Transverse colon (tissue), 4 donors: Measurements from ENCODE around the gene LMO7. TPM values are rescaled to one million over a fixed set of nuclear protein-coding genes. Genes with fewer than 3 reads are reported as not detected.

Source experiments
- DNase-seq: peaks from one replicate; pipeline ENCODE4 v3.0.0-alpha.2; 2019
- H3K27ac ChIP-seq, 4 donors: fragments of 200-600 bp; sonication (generic); 2 replicates each; pipeline ENCODE4 v1.5.1; 2016 to 2018; ENCODE audit warnings: inconsistent platforms in 4 of 4
- H3K27me3 ChIP-seq: fragments of 200-600 bp; sonication (generic); 2 replicates; pipeline ENCODE4 v1.5.1; 2017; ENCODE audit warnings: inconsistent platforms
- H3K36me3 ChIP-seq, 4 donors: fragments of 200-600 bp; sonication (generic); 2 replicates each; pipeline ENCODE4 v1.5.1; 2017 to 2019; ENCODE audit warnings: inconsistent platforms in 4 of 4
- H3K4me1 ChIP-seq, 4 donors: fragments of 200-600 bp; sonication (generic); 2 replicates each; pipeline ENCODE4 v1.5.1; 2017 to 2020; ENCODE audit warnings: inconsistent platforms in 4 of 4
- H3K4me3 ChIP-seq, 4 donors: fragments of 200-600 bp; sonication (generic); 1 replicate in 1 of 4; 2 replicates in 3 of 4; pipeline versions ENCODE4 v1.5.1 to v1.6.1; 2017 to 2019; ENCODE audit warnings: inconsistent platforms in 4 of 4
- H3K9me3 ChIP-seq, 2 donors: fragments of 200-600 bp; sonication (generic); 2 replicates each; pipeline ENCODE4 v1.5.1; 2017 to 2019; ENCODE audit warnings: inconsistent platforms in 2 of 2
- EP300 ChIP-seq: sonication (generic); formaldehyde crosslinking; IDR thresholded peaks from one replicate; pipeline ENCODE4 v1.6.1; 2017; ENCODE audit warnings: antibody characterized with exemption, low read depth
- POLR2A ChIP-seq: fragments of 450-650 bp; IDR thresholded peaks from one replicate; pipeline ENCODE4 v1.6.1; 2016; ENCODE audit warnings: antibody characterized with exemption, mild to moderate bottlenecking, moderate library complexity
- POLR2AphosphoS5 ChIP-seq, 3 donors: sonication (generic); formaldehyde crosslinking; IDR thresholded peaks; one replicate each; pipeline ENCODE4 v1.6.1; 2016; ENCODE audit warnings: antibody characterized with exemption in 3 of 3
- WGBS, 2 donors: methylation state at CpG; one replicate each; pipeline ENCODE4 v1.1.5; 2018; ENCODE audit warnings: low coverage in 1 of 2; 5-methylcytosine and 5-hydroxymethylcytosine counted together
- in situ Hi-C, 4 donors: fragments of 200-750 bp; cut with MboI; loops; one replicate each; pipeline versions ENCODE4 v1.15.0 to v1.15.1; 2017; ENCODE audit warnings: low sequenced_read_pairs in 3 of 4, low pct_ligation_motif_present in 1 of 4, low pct_unique_long_range_greater_than_20kb in 1 of 4
- intact Hi-C: fragments of 100-400 bp; cut with DNase I; formaldehyde crosslinking; loops from one replicate; pipeline ENCODE4 v1.15.1; 2023; ENCODE audit warnings: low total_unique reads
- total RNA-seq, 4 donors: library from RNA; depleted of rRNA; stranded (reverse); fragments of >200 nt; gene quantifications; one replicate each; pipeline ENCODE4 v1.1.0, GENCODE V29; 2016
- TF ChIP-seq, protein P1 (sequence below), 5 experiments: fragments of 200-600 bp in 3 of 5; fragments of 450-650 bp in 2 of 5; sonication (generic) in 3 of 5; IDR thresholded peaks; 1 replicate in 2 of 5; 2 replicates in 3 of 5; pipeline ENCODE4 v1.5.1; 2016 to 2017; ENCODE audit warnings: antibody characterized with exemption in 5 of 5, inconsistent platforms in 3 of 5, mild to moderate bottlenecking in 2 of 5, moderate library complexity in 1 of 5

The LMO7 gene
- total RNA-seq, 4 donors from 2014 or later: 82.6 to 304 (median 190) TPM

DNA sequence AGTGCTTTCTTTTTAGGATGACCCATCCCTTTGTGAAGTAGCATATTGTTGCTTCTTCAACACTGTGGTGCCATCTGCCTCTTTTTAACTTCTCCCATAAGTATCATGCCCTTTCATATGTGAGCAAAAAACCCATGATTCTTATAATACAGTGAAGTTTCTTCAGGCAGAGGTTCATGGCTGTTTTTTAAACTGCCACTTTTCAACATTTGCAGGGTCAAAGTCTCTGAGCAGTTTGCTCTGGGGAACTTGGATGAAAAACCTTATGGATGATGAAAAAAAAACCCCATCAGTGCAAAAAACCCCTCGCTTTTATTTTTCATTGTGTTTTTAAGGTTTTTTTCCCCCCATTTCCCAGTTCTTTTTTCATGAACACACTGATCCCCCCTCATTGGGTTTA, 158.5 kb downstream of the LMO7 start:
- Histone ChIP-seq H3K36me3 (no peaks in the 10 kb centered on the region), H3K4me1 (peaks cover 11 to 55% (median 27%) of the 10 kb centered on the region in 4 donors), H3K9me3 (no peaks in the 10 kb centered on the region), H3K4me3 (no peak overlapping the region), H3K27me3 (no peaks in the 10 kb centered on the region), H3K27ac (no peak overlapping the region)
- 67 to 73% methylated on average over 1 of the region's 1 CpG for WGBS, 2 donors
- no peak for DNase-seq
- TF ChIP-seq POLR2AphosphoS5 (IDR thresholded peaks at IDR 0.05) (no peak), EP300 (no peak), POLR2A (no peak)
- TF ChIP-seq, protein P1, sequence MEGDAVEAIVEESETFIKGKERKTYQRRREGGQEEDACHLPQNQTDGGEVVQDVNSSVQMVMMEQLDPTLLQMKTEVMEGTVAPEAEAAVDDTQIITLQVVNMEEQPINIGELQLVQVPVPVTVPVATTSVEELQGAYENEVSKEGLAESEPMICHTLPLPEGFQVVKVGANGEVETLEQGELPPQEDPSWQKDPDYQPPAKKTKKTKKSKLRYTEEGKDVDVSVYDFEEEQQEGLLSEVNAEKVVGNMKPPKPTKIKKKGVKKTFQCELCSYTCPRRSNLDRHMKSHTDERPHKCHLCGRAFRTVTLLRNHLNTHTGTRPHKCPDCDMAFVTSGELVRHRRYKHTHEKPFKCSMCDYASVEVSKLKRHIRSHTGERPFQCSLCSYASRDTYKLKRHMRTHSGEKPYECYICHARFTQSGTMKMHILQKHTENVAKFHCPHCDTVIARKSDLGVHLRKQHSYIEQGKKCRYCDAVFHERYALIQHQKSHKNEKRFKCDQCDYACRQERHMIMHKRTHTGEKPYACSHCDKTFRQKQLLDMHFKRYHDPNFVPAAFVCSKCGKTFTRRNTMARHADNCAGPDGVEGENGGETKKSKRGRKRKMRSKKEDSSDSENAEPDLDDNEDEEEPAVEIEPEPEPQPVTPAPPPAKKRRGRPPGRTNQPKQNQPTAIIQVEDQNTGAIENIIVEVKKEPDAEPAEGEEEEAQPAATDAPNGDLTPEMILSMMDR (IDR thresholded peaks at IDR 0.05): no peak
- intact Hi-C loops: no loop called here
- in situ Hi-C loops: no loop called here

DNA sequence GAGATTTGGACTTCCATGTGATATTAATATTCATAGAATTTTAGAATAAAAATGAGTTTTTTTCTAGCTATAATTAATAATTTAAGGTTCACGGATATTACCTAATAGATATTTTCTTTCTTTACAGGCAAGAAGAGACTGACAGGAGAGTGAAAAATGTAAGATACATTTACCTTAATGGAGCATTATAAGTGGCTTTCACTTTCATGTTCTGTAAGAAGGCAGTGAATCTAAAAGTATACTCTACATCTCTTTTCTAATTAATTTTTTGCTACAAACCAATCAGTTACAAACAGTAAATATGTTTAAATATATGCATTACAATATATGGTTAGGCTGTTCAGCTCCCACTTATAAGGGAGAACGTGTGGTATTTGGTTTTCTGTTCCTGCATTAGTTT, 159.1 kb downstream of the LMO7 start:
- Histone ChIP-seq H3K4me3 (no peak overlapping the region), H3K4me1 (peaks cover 11 to 51% (median 29%) of the 10 kb centered on the region in 4 donors), H3K9me3 (no peaks in the 10 kb centered on the region), H3K27me3 (no peaks in the 10 kb centered on the region), H3K27ac (no peak overlapping the region), H3K36me3 (no peaks in the 10 kb centered on the region)
- TF ChIP-seq EP300 (no peak), POLR2AphosphoS5 (IDR thresholded peaks at IDR 0.05) (no peak), POLR2A (no peak)
- TF ChIP-seq, protein P1 (IDR thresholded peaks at IDR 0.05): no peak
- DNase-seq: no peak
- WGBS, 2 donors: 92 to 93% methylated on average over 2 of the region's 2 CpGs
- in situ Hi-C loops: no loop called here
- intact Hi-C loops: no loop called here

DNA sequence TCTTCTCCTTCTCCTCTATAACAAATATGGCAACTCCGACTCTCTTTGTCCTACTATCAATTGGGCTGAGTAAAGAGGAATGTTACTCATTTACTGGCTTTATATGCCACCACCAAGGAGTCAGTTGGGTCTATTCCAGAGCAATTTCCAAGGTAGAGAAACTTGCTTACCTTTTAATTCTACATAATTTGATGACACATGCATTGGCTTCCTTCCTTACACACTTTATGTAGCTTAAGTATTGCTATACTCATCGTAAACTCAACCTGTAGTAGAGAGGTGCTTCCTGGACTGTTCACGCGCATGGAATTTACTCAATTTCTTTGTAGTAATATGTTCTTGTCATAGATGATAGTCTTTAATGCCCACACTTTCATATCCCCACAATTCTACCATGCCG, 160.7 kb downstream of the LMO7 start:
- in situ Hi-C loops: no loop called here

DNA sequence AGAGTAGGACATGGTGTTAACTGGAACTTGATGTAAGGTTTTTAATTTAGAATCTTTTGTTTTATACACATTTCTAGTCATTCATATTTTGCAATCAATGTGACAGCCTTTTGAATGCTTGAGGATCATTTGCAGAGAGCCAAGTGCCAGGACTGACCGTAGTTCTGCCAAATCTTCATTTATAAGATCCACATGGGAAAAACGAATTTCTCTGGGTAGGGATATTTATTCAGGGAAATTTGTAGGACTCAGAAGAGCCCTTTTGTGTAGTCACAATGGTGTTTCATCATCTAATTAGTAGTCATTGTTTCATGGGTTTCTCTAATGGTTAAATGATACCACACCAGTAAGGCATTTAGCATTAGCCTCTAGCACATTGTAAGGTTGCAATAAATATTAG, 161.1 kb downstream of the LMO7 start:
- peak overlapping the region; percentile 64 to 79 (median 76) for H3K27ac ChIP-seq
- intact Hi-C loops (no loop called here), in situ Hi-C loops (no loop called here)
- H3K9me3 ChIP-seq: no peaks in the 10 kb centered on the region
- no peak for DNase-seq
- WGBS, 2 donors: 79 to 88% methylated on average over 2 of the region's 2 CpGs
- no peaks in the 10 kb centered on the region for H3K27me3 ChIP-seq
- H3K4me1 ChIP-seq: peaks cover 8 to 62% (median 29%) of the 10 kb centered on the region in 4 donors
- no peak overlapping the region for H3K4me3 ChIP-seq
- H3K36me3 ChIP-seq: no peaks in the 10 kb centered on the region
- TF ChIP-seq, protein P1 (IDR thresholded peaks at IDR 0.05): no peak

More for the DNA sequence above, 160.7 kb downstream of the LMO7 start:
- WGBS, 2 donors: 66 to 83% methylated on average over 2 to 5 of the region's 5 CpGs
- no peaks in the 10 kb centered on the region for H3K27me3 ChIP-seq
- peaks cover 11 to 62% (median 29%) of the 10 kb centered on the region in 4 donors for H3K4me1 ChIP-seq
- TF ChIP-seq, protein P1 (IDR thresholded peaks at IDR 0.05): no peak
- TF ChIP-seq POLR2AphosphoS5 (IDR thresholded peaks at IDR 0.05): peak in 2 of 3 donors; percentile 14 to 64
- no peak for TF ChIP-seq POLR2A
- TF ChIP-seq EP300: no peak
- peak overlapping the region; percentile 64 to 79 (median 76) for H3K27ac ChIP-seq
- intact Hi-C loops: no loop called here
- DNase-seq: no peak
- H3K9me3 ChIP-seq: no peaks in the 10 kb centered on the region
- H3K36me3 ChIP-seq: no peaks in the 10 kb centered on the region
- no peak overlapping the region for H3K4me3 ChIP-seq
